Muscle of back (tissue), 13 donors: Measurements from ENCODE around the gene METRNL. TPM values are rescaled to one million over a fixed set of nuclear protein-coding genes. Genes with fewer than 3 reads are reported as not detected.
"Not testable (repeated sequence)": the region's sequence is repeated elsewhere in the genome, so short reads cannot be mapped to it uniquely, and the experiment has no call there.

Experiments
- DNase-seq, 3 donors: peaks; one replicate each; pipeline versions ENCODE4 v3.0.0 to v3.0.0-alpha.2; 2013
- long read RNA-seq, 9 donors: transcript quantifications; one replicate each; lab custom pipeline, GENCODE V29; 2026
- polyA plus RNA-seq, 10 donors: library from polyadenylated mRNA; unstranded; fragments of 120-200 nt; gene quantifications; one replicate each; pipeline ENCODE4 v1.2.1, GENCODE V29; 2013; ENCODE audit not compliant: insufficient read length in 10 of 10

METRNL gene
- 10 to 100 TPM; 16.0 to 38.7 (median 23.9) TPM for polyA plus RNA-seq
- long read RNA-seq, donor 1, transcript METRNL-201 (4 exons, 1,605 nt): major isoform, 13 of 13 reads
- long read RNA-seq, donor 1, partial matches to known transcripts: 0 of 13 reads
- long read RNA-seq, donor 1, other reads (novel, unspliced or antisense): 0 of 13 reads
- long read RNA-seq, donor 2, partial matches to known transcripts: 0 of 5 reads
- long read RNA-seq, donor 2, other reads (novel, unspliced or antisense): 0 of 5 reads
- long read RNA-seq, donor 3: 0 reads
- long read RNA-seq, donor 4, partial matches to known transcripts: 0 of 7 reads
- long read RNA-seq, donor 4, other reads (novel, unspliced or antisense): 0 of 7 reads
- long read RNA-seq, donor 5, transcript METRNL-201 (4 exons, 1,605 nt): major isoform, 5 of 6 reads
- long read RNA-seq, donor 5, partial matches to known transcripts: 0 of 6 reads
- long read RNA-seq, donor 5, other reads (novel, unspliced or antisense): 0 of 6 reads
- long read RNA-seq, donor 6, transcript METRNL-201 (4 exons, 1,605 nt): major isoform, 11 of 13 reads
- long read RNA-seq, donor 6, partial matches to known transcripts: 0 of 13 reads
- long read RNA-seq, donor 6, other reads (novel, unspliced or antisense): 0 of 13 reads
- long read RNA-seq, donor 7, transcript METRNL-201 (4 exons, 1,605 nt): major isoform, 5 of 7 reads
- long read RNA-seq, donor 7, partial matches to known transcripts: 0 of 7 reads
- long read RNA-seq, donor 7, other reads (novel, unspliced or antisense): 0 of 7 reads
- long read RNA-seq, donor 8, transcript METRNL-201 (4 exons, 1,605 nt): major isoform, 5 of 13 reads
- long read RNA-seq, donor 8, partial matches to known transcripts: 6 of 13 reads
- long read RNA-seq, donor 8, other reads (novel, unspliced or antisense): 0 of 13 reads
- long read RNA-seq, donor 9, partial matches to known transcripts: 0 of 3 reads
- long read RNA-seq, donor 9, other reads (novel, unspliced or antisense): 0 of 3 reads

GRCh38 chr17:83079352-83079747, at the start of gene METRNL:
METRNL (plus strand) TSS chr17:83079609; CDS start chr17:83079816, 207 bp downstream.
- peak; percentile 67 to 82 (median 72) for DNase-seq

GRCh38 chr17:83030432-83030831, 49.0 kb upstream of the METRNL start:
- no peak for DNase-seq

- no peak for DNase-seq
These were observed 48.0 kb upstream of the METRNL start for GRCh38 chr17:83031321-83031945.

- DNase-seq: not testable (repeated sequence)
These were observed 47.4 kb upstream of the METRNL start for GRCh38 chr17:83031946-83032451.

- no peak for DNase-seq
These were observed 46.6 kb upstream of the METRNL start for GRCh38 chr17:83032781-83033180.

GRCh38 chr17:83034525-83034924, 44.9 kb upstream of the METRNL start:
- no peak for DNase-seq

- no peak for DNase-seq
These were observed 43.7 kb upstream of the METRNL start for GRCh38 chr17:83035722-83036121.

GRCh38 chr17:83036193-83036592, 43.2 kb upstream of the METRNL start:
- no peak for DNase-seq

- DNase-seq: no peak
These were observed 42.7 kb upstream of the METRNL start for GRCh38 chr17:83036666-83037065.

- no peak for DNase-seq
These were observed 42.1 kb upstream of the METRNL start for GRCh38 chr17:83037084-83037873.

GRCh38 chr17:83037874-83038165, 41.6 kb upstream of the METRNL start:
- DNase-seq: no peak

- DNase-seq: not testable (repeated sequence)
These were observed 40.4 kb upstream of the METRNL start for GRCh38 chr17:83038983-83039382.

- no peak for DNase-seq
These were observed 38.1 kb upstream of the METRNL start for GRCh38 chr17:83041305-83041704.

- DNase-seq: no peak
These were observed 36.8 kb upstream of the METRNL start for GRCh38 chr17:83042522-83043158.

GRCh38 chr17:83044479-83044878, 34.9 kb upstream of the METRNL start:
- DNase-seq: not testable (repeated sequence)

- no peak for DNase-seq
These were observed 32.8 kb upstream of the METRNL start for GRCh38 chr17:83046448-83047181.

GRCh38 chr17:83047182-83047478, 32.3 kb upstream of the METRNL start:
- no peak for DNase-seq

- not testable (repeated sequence) for DNase-seq
These were observed 31.5 kb upstream of the METRNL start for GRCh38 chr17:83047818-83048475.

GRCh38 chr17:83050651-83051395, 28.6 kb upstream of the METRNL start:
- no peak for DNase-seq
